GM21529 (cell line): ENCODE results near the gene CTSC.
"Not testable (repeated sequence)": the region's sequence is repeated elsewhere in the genome, so short reads cannot be mapped to it uniquely, and the experiment has no call there.

ENCODE experiments used
- ATAC-seq: cut with Tn5 transposase; IDR thresholded peaks from one replicate; pipeline ENCODE4 v1.9.1; 2021; ENCODE audit not compliant: unreplicated experiment

CTSC gene

GRCh38 chr11:88353386-88353785 lies 15.8 kb upstream of the CTSC start:
- ATAC-seq, result no peak

- no peak for ATAC-seq
Observed at GRCh38 chr11:88352139-88352538, 14.6 kb upstream of the CTSC start.

GRCh38 chr11:88348870-88349269 lies 11.3 kb upstream of the CTSC start:
- no peak for ATAC-seq

GRCh38 chr11:88345949-88346348 lies 8.4 kb upstream of the CTSC start:
- no peak for ATAC-seq

GRCh38 chr11:88345408-88345807 lies 7.9 kb upstream of the CTSC start:
- ATAC-seq, result no peak

GRCh38 chr11:88344869-88345268 lies 7.3 kb upstream of the CTSC start:
- ATAC-seq, result no peak

GRCh38 chr11:88341522-88342251 lies 4.2 kb upstream of the CTSC start:
- no peak for ATAC-seq

- no peak for ATAC-seq
Observed at GRCh38 chr11:88340366-88340935, 2.9 kb upstream of the CTSC start.

- peak; percentile 38 for ATAC-seq
Observed at GRCh38 chr11:88337987-88338668, 592 bp upstream of the CTSC start.

GRCh38 chr11:88335284-88335683 lies 2.3 kb downstream of the CTSC start:
- ATAC-seq, result no peak

- ATAC-seq, result no peak
Observed at GRCh38 chr11:88333862-88334261, 3.7 kb downstream of the CTSC start.

GRCh38 chr11:88332851-88333250 lies 4.7 kb downstream of the CTSC start:
- ATAC-seq, result no peak

- ATAC-seq, result no peak
Observed at GRCh38 chr11:88330826-88331428, 6.6 kb downstream of the CTSC start.

GRCh38 chr11:88329563-88330250 lies 7.8 kb downstream of the CTSC start:
- ATAC-seq, result no peak

GRCh38 chr11:88327462-88328143 lies 9.9 kb downstream of the CTSC start:
- ATAC-seq, result peak; percentile 33

- ATAC-seq, result peak; percentile 64
Observed at GRCh38 chr11:88327061-88327460, 10.5 kb downstream of the CTSC start.

- ATAC-seq, result no peak
Observed at GRCh38 chr11:88326099-88326498, 11.4 kb downstream of the CTSC start.

- no peak for ATAC-seq
Observed at GRCh38 chr11:88324562-88325345, 12.8 kb downstream of the CTSC start.

- not testable (repeated sequence) for ATAC-seq
Observed at GRCh38 chr11:88322881-88323280, 14.7 kb downstream of the CTSC start.

- ATAC-seq, result not testable (repeated sequence)
Observed at GRCh38 chr11:88321412-88321811, 16.1 kb downstream of the CTSC start.
